ENCODE data around the gene AGAP3.

- TF ChIP-seq CTCF (conservative IDR thresholded peaks at IDR 0.05 in 1 of 2, IDR thresholded peaks at IDR 0.05 in 1 of 2; ENCODE audit: extremely low read depth in 1 of 2, insufficient read depth in 1 of 2, low read depth in 1 of 2, low read length in 2 of 2) (no peak), EZH2 (IDR thresholded peaks at IDR 0.05; ENCODE audit: borderline replicate concordance, low read length) (no peak)
Observed at GRCh38 chr7:151079199-151079910, 6.9 kb upstream of the AGAP3 start.
